HepG2 (cell line): Measurements from ENCODE around the gene TLCD3B. TPM values are rescaled to one million over a fixed set of nuclear protein-coding genes. Genes with fewer than 3 reads are reported as not detected.

Experiments used
- GTF2F1 ChIP-seq: fragments of 150-350 bp; IDR thresholded peaks from 2 replicates; pipeline ENCODE4 v1.6.1; 2014; ENCODE audit warnings: low read length
- HDAC6 ChIP-seq: fragments of 200-600 bp; sonication (generic); IDR thresholded peaks from 2 replicates; pipeline ENCODE4 v1.7.0; 2017; ENCODE audit warnings: mild to moderate bottlenecking, antibody characterized with exemption, low read length, low read depth
- KDM2A ChIP-seq: sonication (generic); formaldehyde crosslinking; IDR thresholded peaks from 2 replicates; pipeline ENCODE4 v1.4.0; 2020; ENCODE audit warnings: low read depth, missing genetic modification reagents, borderline replicate concordance
- KDM5A ChIP-seq: fragments of 200-600 bp; sonication (generic); IDR thresholded peaks from 2 replicates; pipeline ENCODE4 v1.7.0; 2018; ENCODE audit warnings: antibody characterized with exemption, mild to moderate bottlenecking, low read length, borderline replicate concordance
- POLR2AphosphoS5 ChIP-seq: IDR thresholded peaks from 2 replicates; pipeline ENCODE4 v1.6.1; 2012; ENCODE audit warnings: low read depth, low read length
- RBM22 ChIP-seq: fragments of 200-400 bp; formaldehyde crosslinking; optimal IDR thresholded peaks from 2 replicates; pipeline ENCODE3; 2017; ENCODE audit warnings: mild to moderate bottlenecking, low read length, moderate library complexity
- RFX1 ChIP-seq: fragments of 450-650 bp; IDR thresholded peaks from 2 replicates; pipeline ENCODE4 v1.6.1; 2017
- SRY ChIP-seq: sonication (generic); formaldehyde crosslinking; IDR thresholded peaks from 2 replicates; pipeline ENCODE4 v1.8.0; 2022; ENCODE audit warnings: mild to moderate bottlenecking, missing genetic modification reagents
- ZFP36L1 ChIP-seq: sonication (generic); formaldehyde crosslinking; IDR thresholded peaks from 2 replicates; pipeline ENCODE4 v1.8.0; 2022; ENCODE audit warnings: mild to moderate bottlenecking, missing genetic modification reagents, moderate library complexity
- ZNF296 ChIP-seq: sonication (generic); formaldehyde crosslinking; conservative IDR thresholded peaks from 2 replicates; pipeline ENCODE4 v1.5.0; 2020; ENCODE audit warnings: mild to moderate bottlenecking, missing genetic modification reagents
- ZNF839 ChIP-seq: sonication (generic); formaldehyde crosslinking; IDR thresholded peaks from 2 replicates; pipeline ENCODE4 v1.4.0; 2020; ENCODE audit warnings: missing genetic modification reagents, mild to moderate bottlenecking, borderline replicate concordance
- ZNF883 ChIP-seq: sonication (generic); formaldehyde crosslinking; IDR thresholded peaks from 2 replicates; pipeline ENCODE4 v1.5.1; 2020; ENCODE audit warnings: mild to moderate bottlenecking, missing genetic modification reagents; ENCODE audit errors: not compliant biosample characterization
- polyA plus RNA-seq, 8 experiments: library from polyadenylated mRNA; depleted of rRNA in 3 of 8; stranded (reverse) in 7 of 8; unstranded in 1 of 8; fragments of >200 nt; fragmentation: Illumina TruSeq in 4 of 8; extraction: Trizol in 4 of 8; gene quantifications; 2 replicates each; pipeline versions ENCODE4 v1.2.1 to v1.2.3, GENCODE V29; 2011 to 2016; ENCODE audit warnings: low read depth in 4 of 8, missing spikeins in 1 of 8, mixed read lengths in 1 of 8; ENCODE audit not compliant: insufficient read depth in 1 of 8
- total RNA-seq, 5 experiments: library from RNA; depleted of rRNA; stranded (reverse); fragments of >200 nt; fragmentation: Illumina TruSeq; extraction: Trizol; gene quantifications; 2 replicates each; pipeline ENCODE4 v1.2.3, GENCODE V29; 2016; ENCODE audit warnings: low read depth in 1 of 5
- TF ChIP-seq, protein P1 (sequence below): sonication (generic); formaldehyde crosslinking; IDR thresholded peaks from 2 replicates; pipeline ENCODE4 v1.5.0; 2020; ENCODE audit warnings: mild to moderate bottlenecking, missing genetic modification reagents, borderline replicate concordance
- TF ChIP-seq, protein P2 (sequence below): IDR thresholded peaks from 2 replicates; pipeline ENCODE4 v1.6.1; 2012; ENCODE audit warnings: inconsistent platforms
- TF ChIP-seq, protein P3 (sequence below): sonication (generic); formaldehyde crosslinking; IDR thresholded peaks from 2 replicates; pipeline ENCODE4 v1.4.0; 2020; ENCODE audit warnings: missing genetic modification reagents
- TF ChIP-seq, protein P4 (sequence below): sonication (generic); formaldehyde crosslinking; IDR thresholded peaks from 2 replicates; pipeline ENCODE4 v1.5.0; 2020; ENCODE audit warnings: mild to moderate bottlenecking, low read depth, missing genetic modification reagents, borderline replicate concordance
- TF ChIP-seq, protein P5 (sequence below): sonication (generic); formaldehyde crosslinking; IDR thresholded peaks from 2 replicates; pipeline ENCODE4 v1.4.0; 2020; ENCODE audit warnings: missing genetic modification reagents, mild to moderate bottlenecking, borderline replicate concordance

The TLCD3B gene
- total and polyA plus RNA-seq, 2 of the 13 experiments (the other 11 are each of a cell fraction or from before 2014, with no cell fraction given): not detected

DNA sequence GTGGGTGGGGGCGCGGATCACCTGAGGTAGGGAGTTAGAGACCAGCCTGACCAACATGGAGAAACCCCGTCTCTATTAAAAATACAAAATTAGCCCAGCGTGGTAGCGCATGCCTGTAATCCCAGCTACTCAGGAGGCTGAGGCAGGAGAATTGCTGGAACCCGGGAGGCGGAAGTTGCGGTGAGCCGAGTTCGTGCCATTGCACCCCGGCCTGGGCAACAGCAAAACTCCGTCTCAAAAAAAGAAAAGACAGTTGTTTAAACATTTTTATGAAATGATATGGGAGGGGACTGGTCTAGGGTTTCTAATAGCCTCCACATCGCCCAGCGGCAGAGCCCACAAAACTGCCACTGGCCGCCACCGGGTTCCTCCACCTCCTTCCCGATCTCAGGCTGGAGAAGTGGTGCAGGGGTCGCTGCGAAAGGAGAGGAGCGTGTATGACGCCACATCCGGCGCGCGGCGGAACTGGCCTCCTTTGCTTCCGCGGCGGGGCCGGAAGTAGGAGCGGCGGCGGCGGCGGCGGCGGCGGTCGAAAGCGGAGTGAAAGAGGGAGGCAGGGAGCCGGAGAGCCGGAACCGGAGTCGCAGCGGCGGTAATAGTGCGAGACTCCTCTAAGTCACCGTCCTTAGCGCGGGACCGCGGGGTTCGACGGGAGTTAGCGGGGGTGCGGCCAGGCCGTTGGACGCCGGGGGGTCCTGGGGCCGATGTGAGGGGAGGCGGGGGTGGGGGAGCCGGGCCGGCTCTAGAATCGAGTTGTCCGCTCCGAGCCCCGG is 44.6 kb upstream of the TLCD3B start, which contains the start of gene PPP4C (continued):
- TF ChIP-seq, protein P1, sequence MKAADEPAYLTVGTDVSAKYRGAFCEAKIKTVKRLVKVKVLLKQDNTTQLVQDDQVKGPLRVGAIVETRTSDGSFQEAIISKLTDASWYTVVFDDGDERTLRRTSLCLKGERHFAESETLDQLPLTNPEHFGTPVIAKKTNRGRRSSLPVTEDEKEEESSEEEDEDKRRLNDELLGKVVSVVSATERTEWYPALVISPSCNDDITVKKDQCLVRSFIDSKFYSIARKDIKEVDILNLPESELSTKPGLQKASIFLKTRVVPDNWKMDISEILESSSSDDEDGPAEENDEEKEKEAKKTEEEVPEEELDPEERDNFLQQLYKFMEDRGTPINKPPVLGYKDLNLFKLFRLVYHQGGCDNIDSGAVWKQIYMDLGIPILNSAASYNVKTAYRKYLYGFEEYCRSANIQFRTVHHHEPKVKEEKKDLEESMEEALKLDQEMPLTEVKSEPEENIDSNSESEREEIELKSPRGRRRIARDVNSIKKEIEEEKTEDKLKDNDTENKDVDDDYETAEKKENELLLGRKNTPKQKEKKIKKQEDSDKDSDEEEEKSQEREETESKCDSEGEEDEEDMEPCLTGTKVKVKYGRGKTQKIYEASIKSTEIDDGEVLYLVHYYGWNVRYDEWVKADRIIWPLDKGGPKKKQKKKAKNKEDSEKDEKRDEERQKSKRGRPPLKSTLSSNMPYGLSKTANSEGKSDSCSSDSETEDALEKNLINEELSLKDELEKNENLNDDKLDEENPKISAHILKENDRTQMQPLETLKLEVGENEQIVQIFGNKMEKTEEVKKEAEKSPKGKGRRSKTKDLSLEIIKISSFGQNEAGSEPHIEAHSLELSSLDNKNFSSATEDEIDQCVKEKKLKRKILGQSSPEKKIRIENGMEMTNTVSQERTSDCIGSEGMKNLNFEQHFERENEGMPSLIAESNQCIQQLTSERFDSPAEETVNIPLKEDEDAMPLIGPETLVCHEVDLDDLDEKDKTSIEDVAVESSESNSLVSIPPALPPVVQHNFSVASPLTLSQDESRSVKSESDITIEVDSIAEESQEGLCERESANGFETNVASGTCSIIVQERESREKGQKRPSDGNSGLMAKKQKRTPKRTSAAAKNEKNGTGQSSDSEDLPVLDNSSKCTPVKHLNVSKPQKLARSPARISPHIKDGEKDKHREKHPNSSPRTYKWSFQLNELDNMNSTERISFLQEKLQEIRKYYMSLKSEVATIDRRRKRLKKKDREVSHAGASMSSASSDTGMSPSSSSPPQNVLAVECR (CRISPR knock-in tag): peak; percentile 79
- TF ChIP-seq, protein P2, sequence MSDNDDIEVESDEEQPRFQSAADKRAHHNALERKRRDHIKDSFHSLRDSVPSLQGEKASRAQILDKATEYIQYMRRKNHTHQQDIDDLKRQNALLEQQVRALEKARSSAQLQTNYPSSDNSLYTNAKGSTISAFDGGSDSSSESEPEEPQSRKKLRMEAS: peak; percentile 55; the same call in 1 of the 2 replicates
- TF ChIP-seq KDM5A: peak; percentile 86
- no peak for TF ChIP-seq RFX1
- TF ChIP-seq, protein P3, sequence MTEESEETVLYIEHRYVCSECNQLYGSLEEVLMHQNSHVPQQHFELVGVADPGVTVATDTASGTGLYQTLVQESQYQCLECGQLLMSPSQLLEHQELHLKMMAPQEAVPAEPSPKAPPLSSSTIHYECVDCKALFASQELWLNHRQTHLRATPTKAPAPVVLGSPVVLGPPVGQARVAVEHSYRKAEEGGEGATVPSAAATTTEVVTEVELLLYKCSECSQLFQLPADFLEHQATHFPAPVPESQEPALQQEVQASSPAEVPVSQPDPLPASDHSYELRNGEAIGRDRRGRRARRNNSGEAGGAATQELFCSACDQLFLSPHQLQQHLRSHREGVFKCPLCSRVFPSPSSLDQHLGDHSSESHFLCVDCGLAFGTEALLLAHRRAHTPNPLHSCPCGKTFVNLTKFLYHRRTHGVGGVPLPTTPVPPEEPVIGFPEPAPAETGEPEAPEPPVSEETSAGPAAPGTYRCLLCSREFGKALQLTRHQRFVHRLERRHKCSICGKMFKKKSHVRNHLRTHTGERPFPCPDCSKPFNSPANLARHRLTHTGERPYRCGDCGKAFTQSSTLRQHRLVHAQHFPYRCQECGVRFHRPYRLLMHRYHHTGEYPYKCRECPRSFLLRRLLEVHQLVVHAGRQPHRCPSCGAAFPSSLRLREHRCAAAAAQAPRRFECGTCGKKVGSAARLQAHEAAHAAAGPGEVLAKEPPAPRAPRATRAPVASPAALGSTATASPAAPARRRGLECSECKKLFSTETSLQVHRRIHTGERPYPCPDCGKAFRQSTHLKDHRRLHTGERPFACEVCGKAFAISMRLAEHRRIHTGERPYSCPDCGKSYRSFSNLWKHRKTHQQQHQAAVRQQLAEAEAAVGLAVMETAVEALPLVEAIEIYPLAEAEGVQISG: peak; percentile 89
- TF ChIP-seq KDM2A (CRISPR knock-in tag): peak; percentile 99
- no peak for TF ChIP-seq ZFP36L1
- peak; percentile 75 for TF ChIP-seq RBM22
- TF ChIP-seq, protein P4, sequence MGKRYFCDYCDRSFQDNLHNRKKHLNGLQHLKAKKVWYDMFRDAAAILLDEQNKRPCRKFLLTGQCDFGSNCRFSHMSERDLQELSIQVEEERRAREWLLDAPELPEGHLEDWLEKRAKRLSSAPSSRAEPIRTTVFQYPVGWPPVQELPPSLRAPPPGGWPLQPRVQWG (CRISPR knock-in tag): 0 out of 2 replicates have a peak, but pooled peaks have one; percentile 55
- TF ChIP-seq, protein P5, sequence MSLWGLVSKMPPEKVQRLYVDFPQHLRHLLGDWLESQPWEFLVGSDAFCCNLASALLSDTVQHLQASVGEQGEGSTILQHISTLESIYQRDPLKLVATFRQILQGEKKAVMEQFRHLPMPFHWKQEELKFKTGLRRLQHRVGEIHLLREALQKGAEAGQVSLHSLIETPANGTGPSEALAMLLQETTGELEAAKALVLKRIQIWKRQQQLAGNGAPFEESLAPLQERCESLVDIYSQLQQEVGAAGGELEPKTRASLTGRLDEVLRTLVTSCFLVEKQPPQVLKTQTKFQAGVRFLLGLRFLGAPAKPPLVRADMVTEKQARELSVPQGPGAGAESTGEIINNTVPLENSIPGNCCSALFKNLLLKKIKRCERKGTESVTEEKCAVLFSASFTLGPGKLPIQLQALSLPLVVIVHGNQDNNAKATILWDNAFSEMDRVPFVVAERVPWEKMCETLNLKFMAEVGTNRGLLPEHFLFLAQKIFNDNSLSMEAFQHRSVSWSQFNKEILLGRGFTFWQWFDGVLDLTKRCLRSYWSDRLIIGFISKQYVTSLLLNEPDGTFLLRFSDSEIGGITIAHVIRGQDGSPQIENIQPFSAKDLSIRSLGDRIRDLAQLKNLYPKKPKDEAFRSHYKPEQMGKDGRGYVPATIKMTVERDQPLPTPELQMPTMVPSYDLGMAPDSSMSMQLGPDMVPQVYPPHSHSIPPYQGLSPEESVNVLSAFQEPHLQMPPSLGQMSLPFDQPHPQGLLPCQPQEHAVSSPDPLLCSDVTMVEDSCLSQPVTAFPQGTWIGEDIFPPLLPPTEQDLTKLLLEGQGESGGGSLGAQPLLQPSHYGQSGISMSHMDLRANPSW (CRISPR knock-in tag): no peak
- TF ChIP-seq GTF2F1: 0 out of 2 replicates have a peak, but pooled peaks have one; percentile 59
- no peak for TF ChIP-seq HDAC6
- no peak for TF ChIP-seq ZNF839
- peak; percentile 100 for TF ChIP-seq POLR2AphosphoS5
- no peak; the same call in 1 of the 2 replicates for TF ChIP-seq ZNF296 (CRISPR knock-in tag)
- no peak; the same call in 1 of the 2 replicates for TF ChIP-seq SRY (CRISPR knock-in tag)
- TF ChIP-seq ZNF883 (CRISPR knock-in tag): no peak
